B cell (primary cell): ENCODE data around the gene LRRC74B. TPM values are rescaled to one million over a fixed set of nuclear protein-coding genes. Genes with fewer than 3 reads are reported as not detected.
"Not testable (repeated sequence)": the region's sequence is repeated elsewhere in the genome, so short reads cannot be mapped to it uniquely, and the experiment has no call there.

Experiments used
- ATAC-seq: fragments of 200-7000 bp; cut with Tn5 transposase; one replicate; pipeline ENCODE4 v1.10.0; 2021; ENCODE audit warnings: low read depth, mild to moderate bottlenecking, moderate number of reproducible peaks, moderate library complexity
- CTCF ChIA-PET: fragments of 350-600 bp; sonication (Branson Sonifier 250); formaldehyde crosslinking; loops from one replicate; lab custom pipeline; 2021; ENCODE audit warnings: antibody characterized with exemption, inconsistent platforms; lab: Charles Lee
- POLR2A ChIA-PET: fragments of 350-600 bp; sonication (Branson Sonifier 250); formaldehyde crosslinking; loops from one replicate; lab custom pipeline; 2021; ENCODE audit warnings: antibody characterized with exemption; lab: Charles Lee
- DNase-seq: peaks from one replicate; pipeline ENCODE4 v3.0.0; 2013
- H2AFZ ChIP-seq: 2 replicates; pipeline ENCODE4 v1.6.1; 2012; ENCODE audit warnings: mild to moderate bottlenecking, low read depth, low read length; ENCODE audit not compliant: insufficient read depth, poor library complexity, severe bottlenecking
- H3K27ac ChIP-seq, 2 donors: 1 replicate in 1 of 2; 2 replicates in 1 of 2; pipeline ENCODE4 v1.5.1; 2012 to 2013; ENCODE audit warnings: low read length in 2 of 2, mild to moderate bottlenecking in 2 of 2, moderate library complexity in 1 of 2
- H3K27me3 ChIP-seq, 4 experiments: fragments of 200-600 bp in 1 of 4; sonication (generic) in 1 of 4; replicated peaks in 1 of 4; 1 replicate in 2 of 4; 2 replicates in 2 of 4; pipeline versions ENCODE4 v1.6.1 to v1.7.0; 2013 to 2016; ENCODE audit warnings: low read length in 3 of 4, mild to moderate bottlenecking in 2 of 4, mixed read lengths in 1 of 4, moderate library complexity in 1 of 4; ENCODE audit not compliant: insufficient read depth in 4 of 4, control insufficient read depth in 3 of 4; ENCODE audit errors: control extremely low read depth in 1 of 4
- H3K36me3 ChIP-seq, 2 experiments: replicated peaks in 1 of 2; 1 replicate in 1 of 2; 2 replicates in 1 of 2; pipeline versions ENCODE4 v1.6.1 to v1.7.1; 2013; ENCODE audit warnings: low read length in 1 of 2; ENCODE audit not compliant: insufficient read depth in 2 of 2, control insufficient read depth in 1 of 2; ENCODE audit errors: control extremely low read depth in 1 of 2, extremely low read depth in 1 of 2
- H3K4me1 ChIP-seq, 2 donors: fragments of 200-600 bp in 1 of 2; sonication (generic) in 1 of 2; 1 replicate in 1 of 2; 2 replicates in 1 of 2; pipeline versions ENCODE4 v1.5.1 to v1.6.1; 2013 to 2017; ENCODE audit warnings: low read length in 2 of 2; ENCODE audit not compliant: control insufficient read depth in 2 of 2, insufficient read depth in 2 of 2
- H3K4me2 ChIP-seq: replicated peaks from 2 replicates; pipeline ENCODE3; 2012; ENCODE audit warnings: mild to moderate bottlenecking, low read depth, low read length; ENCODE audit not compliant: poor library complexity, severe bottlenecking
- H3K4me3 ChIP-seq, 5 experiments: fragments of 200-600 bp in 1 of 5; sonication (generic) in 1 of 5; 1 replicate in 3 of 5; 2 replicates in 2 of 5; pipeline versions ENCODE4 v1.5.1 to v1.7.0; 2011 to 2016; ENCODE audit warnings: low read length in 4 of 5, mild to moderate bottlenecking in 4 of 5, low read depth in 2 of 5, control low read depth in 1 of 5, moderate library complexity in 1 of 5; ENCODE audit not compliant: insufficient read depth in 1 of 5; ENCODE audit errors: control extremely low read depth in 1 of 5, extremely low read depth in 1 of 5
- H3K79me2 ChIP-seq: fragments of 200-600 bp; sonication (generic); one replicate; pipeline ENCODE4 v1.6.0; 2016; ENCODE audit warnings: low read length; ENCODE audit not compliant: control insufficient read depth, insufficient read depth
- H3K9ac ChIP-seq: fragments of 200-600 bp; sonication (generic); 2 replicates; pipeline ENCODE4 v1.6.1; 2017; ENCODE audit warnings: mild to moderate bottlenecking, low read length, moderate library complexity
- H3K9me3 ChIP-seq, 3 donors: one replicate each; pipeline versions ENCODE4 v1.6.1 to v1.7.1; 2013; ENCODE audit warnings: low read length in 2 of 3; ENCODE audit not compliant: control insufficient read depth in 2 of 3, insufficient read depth in 1 of 3; ENCODE audit errors: control extremely low read depth in 1 of 3
- H4K20me1 ChIP-seq: 2 replicates; pipeline ENCODE4 v1.6.0; 2012; ENCODE audit warnings: mild to moderate bottlenecking, low read length; ENCODE audit not compliant: insufficient read depth, control insufficient read depth, poor library complexity, severe bottlenecking
- H3K27ac Mint-ChIP-seq: one replicate; pipeline ENCODE4 v1.8.0; 2021; ENCODE audit warnings: mixed read lengths
- H3K27me3 Mint-ChIP-seq: one replicate; pipeline ENCODE4 v1.8.0; 2021; ENCODE audit warnings: mixed read lengths
- H3K4me1 Mint-ChIP-seq: one replicate; pipeline ENCODE4 v1.8.0; 2021; ENCODE audit warnings: mixed read lengths
- H3K4me3 Mint-ChIP-seq: one replicate; pipeline ENCODE4 v1.8.0; 2021; ENCODE audit warnings: mixed read lengths
- H3K9me3 Mint-ChIP-seq: one replicate; pipeline ENCODE4 v1.8.0; 2022; ENCODE audit warnings: mixed read lengths; ENCODE audit not compliant: insufficient read depth
- EZH2 ChIP-seq: IDR thresholded peaks from 2 replicates; pipeline ENCODE4 v1.6.1; 2012; ENCODE audit warnings: borderline replicate concordance, low read depth, mild to moderate bottlenecking, moderate library complexity, low read length; ENCODE audit not compliant: insufficient read depth, poor library complexity, severe bottlenecking
- WGBS: methylation state at CpG from one replicate; pipeline ENCODE4 v1.1.5; 2013; ENCODE audit warnings: missing lambda C conversion rate; ENCODE audit not compliant: insufficient coverage; 5-methylcytosine and 5-hydroxymethylcytosine counted together
- intact Hi-C: fragments of 100-400 bp; cut with micrococcal nuclease; formaldehyde crosslinking; loops from one replicate; pipeline ENCODE4 v1.10.0; 2022
- polyA plus RNA-seq: library from polyadenylated mRNA; depleted of rRNA; stranded (reverse); fragments of >200 nt; gene quantifications from 2 replicates; pipeline ENCODE4 v1.2.3, GENCODE V29; 2012
- total RNA-seq, 2 donors: library from RNA; stranded (reverse); fragments of 120-200 nt in 1 of 2; gene quantifications; 1 replicate in 1 of 2; 2 replicates in 1 of 2; pipeline versions ENCODE4 v1.2.3 to v1.2.4, GENCODE V29; 2013 to 2022
- TF ChIP-seq, protein P1 (sequence below): fragments of 200-600 bp; IDR thresholded peaks from one replicate; pipeline ENCODE4 v1.8.0; 2022; ENCODE audit warnings: antibody characterized with exemption, mild to moderate bottlenecking

The LRRC74B gene
- total and polyA plus RNA-seq, 2 donors (not counting 1 experiment from before 2014, with no cell fraction given): 0.01 to 0.17 TPM

DNA sequence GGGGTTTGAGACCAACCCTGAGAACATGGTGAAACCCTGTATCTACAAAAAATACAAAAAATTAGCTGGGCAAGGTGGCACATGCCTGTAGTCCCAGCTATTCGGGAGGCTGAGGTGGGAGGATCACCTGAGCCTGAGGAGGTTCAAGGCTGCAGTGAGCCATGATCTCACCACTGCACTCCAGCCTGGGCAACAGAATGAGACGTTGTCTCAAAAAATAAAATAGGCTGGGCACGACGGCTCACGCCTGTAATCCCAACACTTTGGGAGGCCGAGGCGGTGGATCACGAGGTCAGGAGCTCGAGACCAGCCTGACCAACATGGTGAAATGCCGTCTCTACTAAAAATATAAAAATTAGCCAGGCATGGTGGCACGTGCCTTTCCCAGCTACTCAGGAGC lies 18.7 kb downstream of the LRRC74B start:
- ATAC-seq, H2AFZ ChIP-seq, H3K27ac Mint-ChIP-seq, H3K79me2 ChIP-seq, H3K4me3 Mint-ChIP-seq, POLR2A ChIA-PET, H3K27me3 Mint-ChIP-seq, H3K27me3 ChIP-seq, intact Hi-C loops, H3K4me1 Mint-ChIP-seq, H3K4me1 ChIP-seq, DNase-seq, H3K9me3 Mint-ChIP-seq, H3K27ac ChIP-seq, H3K9me3 ChIP-seq, H3K36me3 ChIP-seq, H3K4me3 ChIP-seq, H4K20me1 ChIP-seq, H3K4me2 ChIP-seq, H3K9ac ChIP-seq: not testable (repeated sequence)
- CTCF ChIA-PET: interaction anchor here (0.7 to 1.2 kb wide), 2 partner anchors 105 to 184 kb away, joined by 3 to 4 read pairs; no protein-coding TSS in a partner anchor
- WGBS: 91% methylated on average over 11 of the region's 11 CpGs

- Histone ChIP-seq H3K27ac (no peak overlapping the region), H3K36me3 (no peaks in the 10 kb centered on the region), H3K4me1 (no peaks in the 10 kb centered on the region), H3K9me3 (no peaks in the 10 kb centered on the region), H3K4me2 (no peak overlapping the region), H3K9ac (no peak overlapping the region), H4K20me1 (no peaks in the 10 kb centered on the region), H2AFZ (no peak overlapping the region), H3K79me2 (no peaks in the 10 kb centered on the region), H3K4me3 (no peak overlapping the region), H3K27me3 (peaks cover 0 to 3% (median 0%) of the 10 kb centered on the region in 4 experiments)
- ATAC-seq: no peak
- DNase-seq: no peak
- H3K27me3 Mint-ChIP-seq: peaks cover 6% of the 10 kb centered on the region
- intact Hi-C loops: no loop called here
- POLR2A ChIA-PET: no interaction called here
- TF ChIP-seq, protein P1, sequence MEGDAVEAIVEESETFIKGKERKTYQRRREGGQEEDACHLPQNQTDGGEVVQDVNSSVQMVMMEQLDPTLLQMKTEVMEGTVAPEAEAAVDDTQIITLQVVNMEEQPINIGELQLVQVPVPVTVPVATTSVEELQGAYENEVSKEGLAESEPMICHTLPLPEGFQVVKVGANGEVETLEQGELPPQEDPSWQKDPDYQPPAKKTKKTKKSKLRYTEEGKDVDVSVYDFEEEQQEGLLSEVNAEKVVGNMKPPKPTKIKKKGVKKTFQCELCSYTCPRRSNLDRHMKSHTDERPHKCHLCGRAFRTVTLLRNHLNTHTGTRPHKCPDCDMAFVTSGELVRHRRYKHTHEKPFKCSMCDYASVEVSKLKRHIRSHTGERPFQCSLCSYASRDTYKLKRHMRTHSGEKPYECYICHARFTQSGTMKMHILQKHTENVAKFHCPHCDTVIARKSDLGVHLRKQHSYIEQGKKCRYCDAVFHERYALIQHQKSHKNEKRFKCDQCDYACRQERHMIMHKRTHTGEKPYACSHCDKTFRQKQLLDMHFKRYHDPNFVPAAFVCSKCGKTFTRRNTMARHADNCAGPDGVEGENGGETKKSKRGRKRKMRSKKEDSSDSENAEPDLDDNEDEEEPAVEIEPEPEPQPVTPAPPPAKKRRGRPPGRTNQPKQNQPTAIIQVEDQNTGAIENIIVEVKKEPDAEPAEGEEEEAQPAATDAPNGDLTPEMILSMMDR: no peak
- TF ChIP-seq EZH2: no peak
- H3K27ac Mint-ChIP-seq: no peak overlapping the region
- WGBS: 72% methylated on average over 11 of the region's 13 CpGs
- H3K9me3 Mint-ChIP-seq: peaks cover 2% of the 10 kb centered on the region
- H3K4me3 Mint-ChIP-seq: no peak overlapping the region
- no peaks in the 10 kb centered on the region for H3K4me1 Mint-ChIP-seq
- CTCF ChIA-PET: interaction anchor here (0.7 to 1.4 kb wide), 3 partner anchors 38 to 185 kb away, joined by 3 read pairs; no protein-coding TSS in a partner anchor
Observed at GRCh38 chr22:21064917-21065864, 19.4 kb downstream of the LRRC74B start.
